Activated naive CD4-positive, alpha-beta T cell (primary cell): Measurements from ENCODE around the gene PLEKHM1.

ENCODE experiments used
- DNase-seq, 4 experiments: peaks; one replicate each; lab custom pipeline; 2025; lab: John Stamatoyannopoulos, UW

PLEKHM1 gene

DNA sequence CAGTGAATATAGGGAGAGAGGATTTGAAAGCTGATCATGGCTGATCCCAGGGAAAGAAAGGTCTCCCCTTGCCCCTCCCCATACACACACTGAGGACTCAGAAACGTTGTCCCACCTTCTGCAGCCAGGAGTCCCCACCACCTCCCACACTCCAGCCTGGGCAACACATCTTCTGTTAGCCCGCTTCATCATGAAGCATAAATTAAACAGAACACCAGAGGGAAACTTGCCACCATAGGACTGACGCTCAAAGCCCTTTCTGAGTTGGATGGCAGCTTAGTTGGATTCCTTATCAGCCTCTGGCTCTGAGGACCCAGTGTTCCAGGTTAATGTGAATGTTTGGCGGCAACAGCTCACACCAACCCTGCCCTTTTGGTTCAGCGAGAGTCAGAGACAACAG is 91.7 kb downstream of the PLEKHM1 start:
- DNase-seq = no peak

GRCh38 chr17:45397796-45398195 is 92.7 kb downstream of the PLEKHM1 start:
- DNase-seq = no peak

DNA sequence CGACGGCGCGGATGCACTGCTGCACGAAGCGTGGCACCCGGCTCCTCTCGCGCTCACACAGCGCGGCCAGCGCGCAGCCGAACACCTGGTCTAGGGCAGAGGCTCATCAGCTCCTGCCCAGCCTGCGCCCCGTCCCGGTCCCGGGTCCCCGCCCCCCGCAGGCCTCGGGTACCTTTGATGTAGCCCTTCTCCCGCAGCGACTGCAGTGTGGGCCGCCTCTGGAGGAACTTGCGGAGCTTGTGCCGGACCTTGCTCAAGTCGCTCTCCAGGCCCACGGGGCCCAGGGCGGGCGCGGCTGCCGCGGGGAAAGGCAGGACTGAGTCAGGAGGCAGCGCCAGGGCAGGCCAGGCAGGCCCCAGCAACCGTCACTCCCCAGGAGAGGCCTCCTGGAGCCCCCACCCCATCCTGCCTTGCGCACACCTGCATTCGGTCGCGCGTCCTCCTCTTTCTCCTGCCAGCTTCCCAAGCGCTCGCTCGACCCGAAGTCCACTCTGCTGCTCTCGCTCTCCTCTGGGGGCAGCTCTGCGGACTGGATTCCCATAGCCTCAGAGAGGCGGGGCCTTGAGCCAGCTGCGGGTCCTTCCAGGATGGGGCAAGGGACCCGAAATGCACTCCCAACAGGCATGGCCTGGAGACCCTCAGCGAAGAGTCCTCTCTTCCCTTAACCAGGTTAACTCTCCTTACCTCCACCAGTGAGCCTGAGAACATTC is 93.9 kb downstream of the PLEKHM1 start:
- DNase-seq = no peak

GRCh38 chr17:45395569-45396415 is 94.7 kb downstream of the PLEKHM1 start:
- no peak for DNase-seq

GRCh38 chr17:45394913-45395568 is 95.5 kb downstream of the PLEKHM1 start:
- peak in 1 of 4 experiments; percentile 28 for DNase-seq

GRCh38 chr17:45394564-45394912 is 96.0 kb downstream of the PLEKHM1 start:
- no peak for DNase-seq

- no peak for DNase-seq
Observed at GRCh38 chr17:45394091-45394490, 96.4 kb downstream of the PLEKHM1 start.

DNA sequence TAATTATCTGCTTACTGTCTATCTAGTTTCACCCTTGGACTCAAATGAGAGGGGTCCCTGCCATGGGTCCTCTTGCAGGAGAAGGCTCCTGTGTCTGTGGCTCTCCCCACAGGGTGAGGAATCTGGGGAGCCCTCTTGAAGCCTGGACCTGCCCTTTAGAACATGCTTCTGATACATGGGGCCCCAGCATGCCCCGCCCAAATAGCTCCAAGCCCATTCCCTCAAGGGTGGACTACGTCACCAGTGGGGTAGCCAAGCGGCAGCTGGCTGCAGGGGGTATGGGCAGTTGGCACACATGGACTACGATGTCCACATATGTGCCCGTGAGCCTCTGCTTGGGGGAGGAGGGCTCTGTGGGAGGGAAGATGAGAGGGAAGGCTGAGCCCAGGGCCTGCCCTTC is 97.1 kb downstream of the PLEKHM1 start:
- DNase-seq = no peak

GRCh38 chr17:45391918-45392317 is 98.6 kb downstream of the PLEKHM1 start:
- DNase-seq = no peak

DNA sequence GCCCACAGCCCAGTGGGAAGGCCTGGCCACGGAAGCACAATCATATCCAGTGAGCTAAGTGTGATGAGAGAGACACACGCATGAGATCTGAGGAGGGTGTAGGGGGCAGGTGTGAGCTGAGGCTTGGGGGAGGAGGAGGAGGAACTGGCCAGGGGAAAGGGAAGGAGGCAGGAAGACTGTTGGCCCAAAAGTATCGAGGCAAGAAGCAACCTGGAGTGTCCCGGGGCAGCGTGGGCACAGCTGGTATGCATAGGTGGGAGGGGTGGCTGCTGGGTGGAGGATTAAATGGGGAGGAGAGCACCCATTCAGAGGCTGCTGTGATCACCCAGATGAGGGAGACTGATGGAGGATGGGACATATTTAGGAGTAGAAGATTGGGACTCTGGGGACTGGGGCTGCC is 99.2 kb downstream of the PLEKHM1 start:
- no peak for DNase-seq

- no peak for DNase-seq
Observed at GRCh38 chr17:45389354-45389753, 101.2 kb downstream of the PLEKHM1 start.

DNA sequence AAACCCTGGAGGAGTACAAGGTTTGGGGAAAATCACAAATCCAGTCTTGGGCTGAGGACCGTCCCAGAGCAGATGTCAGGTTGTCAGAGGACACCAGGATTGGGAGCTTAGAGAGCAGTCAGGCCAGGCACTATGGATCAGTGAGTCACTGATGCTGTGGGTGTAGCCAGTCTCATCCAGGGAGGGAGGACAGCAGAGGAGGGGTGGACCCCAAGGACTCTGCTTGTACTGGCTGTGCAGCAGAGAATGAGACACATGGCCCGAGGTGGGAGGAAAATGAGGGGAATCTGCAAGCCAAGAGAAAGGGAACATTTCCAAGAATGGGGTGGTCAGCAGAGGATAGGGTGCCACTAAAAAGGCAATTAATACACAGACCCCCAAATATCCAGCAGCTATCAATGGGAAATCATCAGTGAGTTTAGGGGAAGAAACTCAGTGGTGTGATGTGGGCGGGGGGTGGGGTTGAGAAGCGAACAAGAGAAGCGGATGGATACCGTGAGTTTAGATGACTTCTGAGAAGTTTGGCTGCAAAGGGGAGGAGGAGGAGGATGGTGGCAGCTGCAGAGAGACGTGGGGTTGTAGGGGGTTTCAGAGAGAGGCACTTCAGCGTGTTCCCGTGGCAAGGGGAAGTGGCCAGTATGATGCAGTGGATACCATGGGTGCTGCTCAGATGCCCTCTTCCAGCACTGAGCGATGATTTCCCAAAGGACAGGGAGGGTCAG is 101.8 kb downstream of the PLEKHM1 start:
- DNase-seq = no peak

- DNase-seq = no peak
Observed at GRCh38 chr17:45387739-45388138, 102.8 kb downstream of the PLEKHM1 start.

GRCh38 chr17:45386178-45386577 is 104.3 kb downstream of the PLEKHM1 start:
- no peak for DNase-seq
